ENCODE results near the gene CTBS.
"Not testable (repeated sequence)": the region's sequence is repeated elsewhere in the genome, so short reads cannot be mapped to it uniquely, and the experiment has no call there.

The CTBS gene

DNA sequence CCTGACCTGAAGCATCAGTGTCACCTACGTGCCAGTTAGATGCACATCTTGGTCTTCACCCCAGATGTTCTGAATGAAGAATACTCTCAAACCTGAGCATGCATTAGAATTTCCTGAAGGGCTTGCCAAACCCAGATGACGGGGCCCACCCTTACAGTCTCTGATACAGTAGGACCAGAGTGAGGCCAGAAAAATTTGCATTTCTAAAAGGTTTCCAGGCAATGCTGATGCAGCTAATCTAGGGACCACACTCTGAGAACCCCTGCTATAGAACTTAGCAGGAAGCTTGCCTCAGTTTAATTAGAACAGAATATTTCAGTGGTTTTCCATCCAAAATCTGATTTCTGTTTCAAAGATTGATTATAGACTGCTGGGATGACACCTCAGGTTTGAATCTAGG, 9.9 kb upstream of the CTBS start:
- no peak for DNase-seq

DNA sequence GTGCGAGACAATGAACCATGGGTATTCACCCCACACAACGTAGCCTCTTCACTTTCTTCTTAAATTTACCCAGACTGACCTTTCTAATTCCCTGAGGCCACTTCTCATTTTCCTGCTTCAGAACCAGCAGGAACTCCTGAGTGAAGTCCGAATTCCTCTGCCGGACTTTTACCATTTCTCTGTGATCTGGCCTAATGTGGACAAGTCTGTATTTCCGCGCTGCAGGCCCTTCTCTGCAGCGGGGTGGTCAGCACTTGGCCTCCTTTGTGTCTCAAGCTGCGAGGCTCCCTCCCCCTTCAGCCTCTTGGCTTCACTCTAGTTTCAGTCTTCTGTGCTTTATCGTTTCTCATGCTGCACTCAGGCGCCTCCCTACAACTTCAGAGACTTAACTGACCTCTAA, 9.4 kb upstream of the CTBS start:
- no peak for DNase-seq

DNA sequence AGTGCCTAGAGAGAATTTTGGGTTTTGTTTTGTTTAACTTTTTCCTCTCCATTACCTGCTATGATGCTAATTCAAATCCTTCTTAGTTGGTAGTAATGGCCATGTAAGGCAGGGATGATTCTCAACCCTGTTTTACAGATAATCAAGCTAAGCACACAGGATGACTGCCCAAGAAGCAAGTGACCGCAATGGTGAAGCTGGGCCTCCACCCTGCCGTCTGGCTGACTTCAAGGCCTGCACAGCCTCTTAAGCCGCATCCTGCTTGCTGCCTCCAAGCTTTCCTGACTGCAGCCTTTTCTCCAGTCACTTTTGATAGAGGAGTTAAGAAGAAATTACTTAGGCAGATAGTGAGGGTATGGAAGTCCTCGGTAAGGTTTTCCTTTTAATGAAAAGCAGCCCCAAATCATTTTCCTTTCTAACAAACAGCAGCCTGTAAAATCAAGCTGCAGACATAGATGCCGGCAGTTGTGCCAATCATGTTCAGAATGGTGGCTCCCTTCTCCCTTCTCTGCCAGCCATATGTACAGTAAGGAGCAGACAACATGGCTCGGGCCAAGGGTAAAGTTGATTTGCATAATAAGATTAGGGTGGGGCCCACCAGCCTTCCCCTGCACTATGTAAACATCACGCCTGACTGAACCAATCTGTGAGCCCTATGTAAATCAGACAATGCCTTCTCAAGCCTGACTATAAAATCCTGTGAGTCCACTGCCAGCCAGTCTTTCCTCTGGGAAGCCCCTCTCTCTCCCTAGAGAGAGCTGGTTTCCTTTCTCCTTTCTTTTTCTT, 8.8 kb upstream of the CTBS start:
- no peak for DNase-seq

DNA sequence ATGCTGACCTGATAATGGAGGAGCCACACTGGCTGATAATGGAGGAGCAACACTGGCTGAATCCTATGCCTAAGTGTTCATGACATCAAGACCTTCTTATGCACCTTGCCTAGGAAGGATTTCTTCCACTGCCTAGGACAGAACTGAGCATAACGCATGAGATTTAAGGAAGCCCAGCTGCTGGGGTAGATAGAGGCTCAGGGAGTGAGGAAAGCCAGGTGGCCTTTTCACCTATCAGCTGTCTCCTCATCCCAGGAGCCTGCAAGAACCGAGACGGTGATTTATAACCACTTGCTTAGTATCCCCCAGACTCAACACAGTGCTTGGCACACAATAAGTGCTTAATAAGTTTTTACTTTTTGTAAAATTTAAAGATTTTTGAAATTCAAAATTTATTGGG, 7.4 kb upstream of the CTBS start:
- no peak for DNase-seq

DNA sequence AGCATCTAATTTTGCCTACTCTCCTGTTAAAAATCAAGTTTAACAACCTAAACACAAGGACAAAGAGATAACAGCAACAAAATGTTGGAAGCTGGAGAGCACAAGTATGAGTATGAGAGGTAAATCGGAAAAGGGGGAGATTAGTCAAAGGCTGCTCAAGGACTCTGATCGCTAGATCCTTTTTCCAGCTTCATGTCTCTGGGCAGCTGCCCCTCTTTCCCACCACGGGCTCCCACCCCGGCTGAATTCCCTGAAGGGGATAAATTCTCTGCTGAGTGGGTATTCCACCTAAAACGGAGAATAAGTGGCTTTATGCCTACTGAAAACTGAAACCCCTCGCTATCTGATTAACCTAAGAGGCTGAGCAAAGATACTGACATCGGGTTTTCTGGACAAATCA, 696 bp upstream of the CTBS start:
- no peak for DNase-seq

DNA sequence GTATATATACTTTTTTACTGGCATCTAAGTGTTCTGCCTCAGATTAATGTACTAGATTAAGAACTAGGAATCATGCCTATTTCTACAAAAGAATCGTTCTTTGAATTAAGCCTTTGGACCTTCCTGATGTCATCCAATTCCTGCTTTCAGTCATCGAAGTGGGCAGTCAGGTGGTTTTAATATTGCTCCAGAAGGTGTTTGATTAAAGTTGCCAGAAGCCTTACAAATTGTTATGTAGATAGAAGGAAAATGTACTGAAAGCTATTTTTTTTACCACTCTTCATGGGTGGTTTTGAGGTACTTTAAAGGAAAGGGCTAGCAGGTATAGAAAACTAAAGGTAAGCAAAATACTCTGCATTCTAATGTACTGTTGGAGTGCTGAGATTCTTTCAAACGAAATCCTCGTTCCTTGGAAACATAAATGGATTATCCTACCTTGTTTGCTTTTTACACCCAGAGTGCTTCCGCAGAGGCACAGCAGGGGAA, 716 bp downstream of the CTBS start:
- DNase-seq, result no peak

DNA sequence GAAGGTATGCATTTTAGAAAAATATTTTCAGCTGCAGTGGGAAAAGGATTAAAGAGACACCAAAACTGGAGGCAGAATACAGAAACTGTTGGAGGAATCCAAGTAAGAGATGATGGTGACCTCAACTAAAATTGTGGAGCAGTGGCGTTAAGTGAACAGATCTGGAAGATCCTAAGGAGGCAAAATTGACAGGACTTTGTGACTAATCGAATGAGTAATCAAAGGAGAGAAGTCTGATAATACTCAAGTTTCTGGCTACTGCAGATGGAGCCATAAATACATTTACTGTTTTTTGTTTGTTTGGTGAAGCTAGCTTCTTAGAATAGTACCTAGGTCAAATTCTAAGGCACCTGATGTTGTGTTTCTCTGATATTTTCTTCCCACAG, 3.1 kb downstream of the CTBS start:
- DNase-seq, result no peak

DNA sequence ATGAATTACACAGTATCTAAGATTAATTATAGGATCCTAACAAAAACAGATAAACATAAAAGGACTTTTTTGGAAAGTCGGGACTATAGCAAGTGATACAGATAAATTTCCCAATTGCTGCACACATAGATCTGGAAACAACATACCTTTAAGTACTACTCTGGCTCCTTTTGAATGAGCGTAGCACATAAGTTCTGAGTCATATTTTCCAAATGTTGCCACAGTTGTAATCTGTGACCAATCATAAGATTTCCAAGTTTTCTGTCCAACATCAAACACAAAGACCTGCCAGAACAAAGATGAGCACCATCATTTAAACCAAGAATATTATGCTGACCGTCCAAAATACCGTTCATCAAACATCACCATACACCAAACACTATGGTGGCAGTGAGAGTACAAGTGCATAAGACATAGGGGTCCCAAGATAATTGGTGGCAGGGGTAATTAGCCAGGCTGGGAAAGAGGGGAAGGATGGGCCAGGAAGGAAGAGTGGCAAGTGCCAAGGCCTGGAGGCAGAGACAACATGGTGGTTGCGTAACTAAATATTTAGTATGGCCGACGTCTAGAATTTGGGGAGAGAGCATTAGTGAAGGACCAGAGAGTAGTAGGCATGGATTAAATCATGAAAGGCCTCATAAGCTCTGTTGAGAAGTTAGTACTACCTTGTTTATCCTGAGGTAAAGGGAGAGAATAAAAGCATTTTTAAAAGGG, 3.6 kb downstream of the CTBS start:
- DNase-seq, result no peak

DNA sequence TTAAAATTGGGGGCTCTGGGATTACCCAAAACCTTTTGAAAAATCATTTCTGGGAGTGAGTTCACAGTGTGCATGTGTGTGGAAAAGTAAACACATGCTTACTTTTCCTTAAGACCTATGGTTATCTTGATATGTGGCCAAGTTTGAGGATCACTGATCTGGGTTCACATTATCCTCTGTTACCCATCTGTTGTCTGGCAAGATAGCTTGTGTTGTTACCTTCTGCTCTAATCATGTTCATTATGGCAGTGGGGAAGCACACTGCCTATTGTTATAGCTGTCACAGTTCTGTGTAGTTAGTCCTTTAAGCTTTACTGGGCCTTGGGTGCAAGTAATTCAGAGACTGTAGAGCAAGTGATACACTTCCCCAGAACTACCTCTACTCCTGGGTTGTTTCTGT, 5.0 kb downstream of the CTBS start:
- no peak for DNase-seq

DNA sequence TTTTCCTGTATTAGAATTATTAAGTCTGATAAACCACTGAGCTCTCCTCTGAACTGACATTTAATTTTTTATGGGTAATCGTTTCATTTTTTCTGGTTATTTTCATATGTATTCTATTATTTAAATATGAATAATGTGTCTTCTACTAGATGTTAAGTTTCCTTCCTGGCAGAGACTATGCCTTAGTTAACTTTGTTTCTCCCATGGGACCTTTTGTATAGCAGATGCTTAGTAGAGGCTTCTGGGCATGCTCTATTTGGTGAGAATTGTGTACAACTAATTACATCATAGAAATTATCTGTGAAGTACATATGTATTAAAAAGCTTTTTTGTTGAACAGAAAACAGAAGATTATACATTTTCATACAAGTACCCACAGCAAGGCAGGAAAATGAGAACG, 23.4 kb downstream of the CTBS start:
- DNase-seq, result no peak

DNA sequence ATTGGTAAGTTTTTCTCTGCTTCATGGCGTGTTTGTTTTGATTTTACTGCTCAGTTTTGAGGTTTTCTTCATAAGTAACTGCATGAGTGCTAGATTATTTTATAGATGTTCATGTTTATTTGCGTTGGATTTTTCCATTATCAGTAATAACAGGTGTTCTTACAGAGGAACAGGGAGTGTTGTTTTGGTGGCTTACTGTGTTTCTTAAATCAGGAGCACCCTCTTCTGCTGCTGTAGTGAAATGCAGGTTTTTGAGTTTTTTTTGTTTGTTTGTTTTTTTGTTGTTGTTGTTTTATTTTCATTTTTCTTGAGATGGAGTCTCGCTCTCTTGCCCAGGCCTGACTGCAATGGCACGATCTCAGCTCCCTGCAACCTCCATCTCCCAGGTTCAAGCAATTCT, 32.6 kb downstream of the CTBS start:
- no peak for DNase-seq

DNA sequence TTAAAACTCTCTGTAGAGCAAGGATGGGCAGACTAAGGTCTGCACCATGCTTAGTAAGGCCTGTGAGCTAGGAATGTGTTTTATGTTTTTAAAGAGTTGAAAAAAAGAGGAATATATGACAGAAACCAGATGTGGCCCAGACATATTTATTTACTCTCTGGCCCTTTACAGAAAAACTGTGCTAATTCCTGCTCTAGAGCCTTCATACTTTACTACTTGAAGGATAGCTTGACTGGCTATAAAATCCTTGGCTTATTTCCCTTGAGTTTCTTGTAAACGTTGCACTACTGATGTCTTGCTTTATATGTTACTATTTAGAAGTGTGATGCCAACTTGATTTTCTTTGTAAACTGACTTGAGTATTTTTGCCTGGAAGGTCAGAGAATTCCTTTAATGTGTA, 33.5 kb downstream of the CTBS start:
- no peak for DNase-seq

DNA sequence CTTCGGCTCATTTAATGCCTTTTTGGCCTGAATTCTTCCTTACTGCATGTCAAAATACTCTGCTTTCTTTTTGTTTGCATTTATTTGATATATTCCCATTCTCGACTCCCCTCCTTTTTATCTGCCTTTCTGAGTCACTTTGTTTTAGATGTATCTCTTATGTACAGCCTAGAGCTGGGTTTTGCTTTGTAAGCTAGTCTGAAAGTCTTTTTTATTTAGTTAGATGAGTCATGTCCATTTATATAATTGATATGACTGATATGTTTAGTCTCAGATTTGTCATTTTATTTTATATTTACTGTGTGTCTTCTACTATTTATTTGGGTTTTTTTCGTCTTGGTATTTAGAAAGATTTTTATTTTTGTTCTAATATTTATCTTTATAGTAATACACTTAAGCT, 34.3 kb downstream of the CTBS start:
- DNase-seq, result no peak

DNA sequence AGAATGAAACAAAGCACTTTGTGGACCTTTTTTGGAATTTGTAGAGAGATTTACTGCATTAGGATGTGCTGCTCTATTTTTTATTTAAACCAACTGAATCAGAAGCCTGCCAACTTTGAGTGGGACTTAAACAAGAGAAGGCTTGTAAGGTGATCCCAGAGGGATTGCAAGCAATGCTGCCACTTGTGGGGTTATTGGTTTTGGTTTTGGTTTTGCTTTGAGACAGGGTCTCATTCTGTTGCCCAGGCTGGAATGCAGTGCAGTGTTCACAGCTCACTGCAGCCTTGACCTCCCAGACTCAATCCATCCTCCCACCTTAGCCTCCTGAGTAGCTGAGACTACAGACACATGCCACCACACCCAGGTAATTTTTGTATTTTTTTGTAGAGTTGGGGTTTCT, 35.6 kb downstream of the CTBS start:
- DNase-seq, result no peak

DNA sequence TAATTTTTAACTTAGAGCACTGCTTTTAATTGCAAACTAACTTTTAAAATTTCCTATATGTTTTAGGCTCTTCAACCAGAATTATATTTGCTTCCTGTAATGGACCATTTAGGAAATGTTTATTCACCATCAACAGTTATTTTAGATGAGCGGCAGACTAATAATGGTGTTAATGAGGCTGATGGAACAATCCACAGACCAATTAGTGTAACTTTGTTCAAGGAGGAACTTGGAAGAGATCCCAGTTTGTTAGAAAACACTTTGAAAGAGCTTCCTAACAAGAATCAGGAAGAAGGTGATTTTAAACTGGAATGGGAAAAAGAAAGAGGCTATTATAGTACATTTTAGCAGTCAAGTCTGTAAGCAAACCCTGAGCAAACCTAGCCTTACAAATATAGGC, 48.5 kb downstream of the CTBS start:
- no peak for DNase-seq

DNA sequence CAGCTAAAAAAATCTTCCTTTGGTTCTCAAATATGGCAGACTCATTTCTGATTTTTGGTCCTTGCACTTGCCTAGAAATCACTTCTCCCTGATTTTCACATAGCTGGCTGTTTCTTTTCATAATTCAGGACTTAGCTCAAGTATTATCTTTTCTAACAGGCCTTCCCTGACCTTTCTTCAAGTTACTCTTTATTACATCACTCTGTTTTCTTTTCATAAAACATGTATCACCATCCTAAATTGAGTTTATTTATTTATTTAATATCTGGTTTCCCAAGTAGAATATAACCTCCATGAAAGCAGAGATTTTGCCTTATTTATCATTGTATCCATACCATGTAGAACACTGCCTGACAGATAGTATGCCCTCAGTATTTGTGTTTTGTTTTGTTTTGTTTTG, 49.6 kb downstream of the CTBS start:
- no peak for DNase-seq

DNA sequence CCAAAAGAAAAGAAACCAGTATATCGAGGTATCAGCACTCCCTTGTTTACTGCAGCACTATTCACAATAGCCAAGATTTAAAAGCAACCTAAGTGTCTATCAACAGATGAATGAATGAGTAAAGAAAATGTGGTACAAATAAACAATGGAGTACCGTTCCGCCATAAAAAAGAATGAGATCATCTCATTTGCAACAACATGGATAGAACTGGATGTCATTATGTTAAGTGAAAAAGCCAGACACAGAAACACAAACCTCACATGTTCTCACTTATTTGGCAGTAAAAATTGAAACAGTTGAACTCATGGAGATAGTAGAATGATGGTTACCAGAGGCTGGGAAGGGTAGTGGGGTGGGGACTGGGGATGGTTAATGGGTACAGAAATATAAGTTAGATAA, 63.6 kb downstream of the CTBS start:
- no peak for DNase-seq

DNA sequence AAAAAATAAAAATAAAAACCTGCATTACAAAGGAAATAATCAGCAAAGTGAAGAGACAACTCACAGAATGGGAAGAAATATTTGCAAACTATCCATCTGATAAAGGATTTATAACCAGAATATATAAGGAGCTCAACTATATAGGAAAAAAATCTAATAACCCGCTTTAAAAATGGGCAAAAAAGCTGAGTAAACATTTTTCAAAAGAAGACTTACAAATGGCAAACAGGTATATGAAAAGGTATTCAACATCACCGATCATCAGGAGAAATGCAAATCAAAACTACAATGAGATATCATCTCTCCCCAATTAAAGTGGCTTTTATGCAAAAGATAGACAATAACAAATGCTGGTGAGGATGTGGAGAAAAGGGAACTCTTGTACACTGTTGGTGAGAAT, 64.1 kb downstream of the CTBS start:
- DNase-seq, result no peak

DNA sequence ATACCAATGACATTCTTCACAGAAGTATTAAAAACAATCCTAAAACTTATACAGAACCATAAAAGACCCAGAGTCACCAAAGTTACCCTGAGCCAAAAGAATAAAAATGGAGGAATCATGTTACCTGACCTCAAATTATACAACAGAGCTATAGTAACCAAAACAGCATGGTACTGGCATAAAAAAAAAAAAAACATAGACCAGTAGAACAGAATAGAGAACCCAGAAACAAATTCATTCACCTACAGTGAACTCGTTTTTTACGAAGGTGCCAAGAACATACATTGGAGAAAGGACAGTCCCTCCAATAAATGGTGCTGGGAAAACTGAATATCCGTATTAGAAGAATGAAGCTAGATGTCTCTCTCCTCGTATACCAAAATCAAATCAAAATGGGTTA, 65.2 kb downstream of the CTBS start:
- no peak for DNase-seq

DNA sequence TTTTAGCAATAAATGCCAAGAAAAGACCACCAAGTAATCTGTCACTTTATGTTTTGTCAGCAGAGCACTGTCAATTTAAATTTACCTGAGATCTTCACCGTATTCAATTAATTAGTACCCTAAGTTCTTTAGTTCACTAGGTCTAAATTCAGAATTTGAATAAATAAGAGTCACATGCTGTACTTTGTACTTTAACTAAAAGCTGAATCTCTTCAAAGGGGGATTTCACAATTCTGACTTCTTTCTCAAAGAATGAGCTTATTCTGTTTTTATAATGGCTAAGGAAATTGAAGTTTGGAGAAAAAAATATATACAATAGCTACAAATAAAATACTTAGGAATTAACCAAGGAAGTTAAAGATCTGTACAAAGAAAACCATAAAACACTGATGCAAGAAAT, 65.7 kb downstream of the CTBS start:
- no peak for DNase-seq

DNA sequence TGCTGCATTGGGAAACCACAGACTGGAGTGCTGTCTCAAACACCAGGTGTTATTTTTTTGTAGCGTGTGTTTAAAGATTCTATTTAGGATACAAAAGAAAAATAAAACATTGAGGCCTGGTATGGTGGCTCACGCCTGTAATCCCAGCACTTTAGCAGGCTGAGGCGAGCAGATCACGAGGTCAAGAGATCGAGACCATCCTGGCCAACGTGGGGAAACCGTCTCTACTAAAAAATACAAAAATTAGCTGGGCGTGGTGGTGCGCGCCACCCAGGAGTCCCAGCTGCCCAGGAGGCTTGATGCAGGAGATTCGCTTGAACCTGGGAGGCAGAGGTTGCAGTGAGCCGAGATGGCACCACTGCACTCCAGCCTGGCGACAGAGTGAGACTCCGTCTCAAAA, 66.4 kb downstream of the CTBS start:
- not testable (repeated sequence) for DNase-seq

DNA sequence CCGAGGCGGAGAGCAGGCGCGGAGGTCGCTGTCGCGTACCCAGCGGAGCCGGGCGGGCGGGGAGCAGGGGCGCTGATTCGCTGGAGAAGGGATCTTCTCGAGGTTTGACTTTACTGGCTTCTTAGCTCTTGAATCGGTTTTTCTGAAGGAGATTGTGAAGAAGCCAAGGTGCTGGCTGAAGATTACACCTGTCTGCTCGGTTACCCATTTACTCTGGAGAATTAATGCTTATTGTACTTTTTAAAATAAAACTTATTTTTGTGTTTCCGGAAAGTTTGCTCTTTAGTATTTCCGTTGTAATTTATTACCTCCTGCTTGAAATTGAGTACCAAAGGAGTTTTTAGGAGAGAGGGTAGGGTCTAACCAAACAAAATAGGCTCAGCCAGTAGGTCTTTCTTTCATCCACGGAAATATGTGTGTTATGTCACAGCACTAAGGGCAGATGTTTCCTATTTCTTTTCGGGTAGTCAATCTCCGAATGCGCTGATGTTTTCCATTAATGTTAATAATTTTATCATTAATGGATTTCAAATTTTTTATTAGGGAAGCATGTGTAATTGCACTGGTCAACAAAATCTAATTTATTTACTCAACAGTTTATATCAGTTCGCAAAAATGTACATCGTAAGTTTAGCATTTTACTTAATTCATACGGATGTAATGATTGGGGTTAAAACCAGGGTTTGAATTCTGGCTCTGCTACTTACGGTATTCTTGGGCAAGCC, 67.3 kb downstream of the CTBS start:
- DNase-seq, result peak; percentile 31 to 34

DNA sequence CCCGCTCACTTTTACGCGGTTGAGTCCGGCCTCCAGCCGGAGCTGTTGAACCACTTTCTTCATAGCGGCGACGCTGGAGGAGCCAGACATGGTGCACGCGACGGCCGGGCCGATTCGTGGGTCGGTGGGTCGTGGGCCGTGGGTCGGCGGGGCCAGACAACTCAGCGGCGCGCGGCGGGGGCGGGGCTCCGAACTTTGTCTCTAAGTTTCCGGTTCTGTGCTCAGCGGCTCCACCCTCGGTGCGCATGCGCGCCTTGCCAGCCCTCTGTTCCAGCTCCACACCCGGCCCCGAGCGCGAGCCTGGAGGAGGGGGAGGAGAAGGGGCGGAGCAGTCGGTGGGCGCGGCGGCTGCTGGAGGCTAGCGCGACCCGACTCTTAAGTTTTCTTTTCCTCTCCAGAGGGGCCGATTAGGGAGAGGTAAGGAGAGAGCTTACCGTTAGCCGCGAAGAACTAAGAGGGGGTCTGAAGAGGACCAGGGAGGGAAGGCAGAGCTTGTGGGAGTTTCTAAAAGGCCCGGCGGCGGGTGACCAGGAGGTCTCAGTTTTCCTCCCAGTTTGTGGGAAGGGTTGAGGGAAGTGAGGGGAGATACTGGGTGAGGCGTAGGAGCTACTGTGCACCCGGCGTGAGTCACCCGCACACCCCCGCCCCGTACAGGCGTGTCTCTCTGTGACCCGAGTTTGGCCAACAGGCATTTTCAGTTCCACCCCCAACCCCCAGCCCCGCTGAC, 68.1 kb downstream of the CTBS start, which contains the start of the genes GNG5 and SPATA1:
Gene GNG5 (minus strand): TSS at position 580 of the 727 bp plus-strand sequence. CDS start 490 bp downstream, at position 90.
Gene SPATA1 (plus strand): TSS at position 385 of the 727 bp plus-strand sequence. CDS start 9,974 bp downstream, outside the sequence.
- peak; percentile 90 to 92 for DNase-seq

Data from AML-193 (cell line).